HL-60 (cell line): Measurements from ENCODE around the gene POU3F2.

Source experiments
- DNase-seq, 2 experiments: peaks; one replicate each; pipeline ENCODE4 v3.0.0-alpha.2; 2010 to 2020; ENCODE audit warnings: low read depth in 1 of 2, low spot score in 1 of 2
- H3K27ac ChIP-seq: fragments of 250-450 bp; sonication (Bioruptor Pico); replicated peaks from 2 replicates; pipeline ENCODE4 v1.5.1; 2020; ENCODE audit warnings: mild to moderate bottlenecking, moderate library complexity
- H3K27me3 ChIP-seq: fragments of 250-450 bp; sonication (Bioruptor Pico); 2 replicates; pipeline ENCODE4 v1.5.1; 2021; ENCODE audit warnings: mild to moderate bottlenecking, moderate library complexity; ENCODE audit not compliant: insufficient read depth, poor library complexity, severe bottlenecking
- H3K4me3 ChIP-seq: replicated peaks from 2 replicates; pipeline ENCODE4 v1.5.1; 2011; ENCODE audit warnings: mild to moderate bottlenecking, control low read depth, low read length; ENCODE audit not compliant: insufficient read depth
- GABPA ChIP-seq: IDR thresholded peaks from 2 replicates; pipeline ENCODE4 v1.6.1; 2012; ENCODE audit warnings: low read depth
- POLR2AphosphoS5 ChIP-seq: IDR thresholded peaks from 2 replicates; pipeline ENCODE4 v1.6.1; 2012; ENCODE audit warnings: low read depth
- SPI1 ChIP-seq: IDR thresholded peaks from 2 replicates; pipeline ENCODE4 v1.6.1; 2012; ENCODE audit warnings: low read depth, mild to moderate bottlenecking, borderline replicate concordance
- TF ChIP-seq, protein P1 (sequence below): IDR thresholded peaks from one replicate; pipeline ENCODE4 v1.5.1; 2011; ENCODE audit warnings: low read length, control low read depth, inconsistent platforms; ENCODE audit not compliant: insufficient read depth
- TF ChIP-seq, protein P2 (sequence below): IDR thresholded peaks from 2 replicates; pipeline ENCODE4 v1.6.1; 2012; ENCODE audit warnings: low read depth; ENCODE audit not compliant: insufficient replicate concordance

Gene POU3F2

DNA sequence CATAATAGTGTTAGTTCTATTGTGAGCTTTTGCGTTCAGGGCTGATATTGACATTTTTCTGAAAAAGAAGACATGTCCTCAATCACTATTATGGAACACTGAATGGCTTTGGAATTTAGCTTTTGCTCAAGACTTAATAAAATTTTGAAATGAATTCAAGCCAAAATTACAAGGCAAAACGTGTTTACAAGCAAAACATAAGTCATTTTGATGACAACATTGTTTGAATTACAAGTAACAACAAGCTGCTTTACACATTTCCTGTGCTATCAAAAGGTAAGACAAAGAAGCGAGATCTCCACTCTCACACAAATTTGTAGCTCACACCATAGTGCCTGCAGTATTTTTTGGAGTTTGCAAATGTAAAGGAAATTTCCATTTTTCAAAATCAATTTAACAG lies 37.4 kb downstream of the POU3F2 start:
- Histone ChIP-seq H3K27me3 (no peaks in the 10 kb centered on the region), H3K27ac (no peak overlapping the region), H3K4me3 (no peak overlapping the region)
- no peak for TF ChIP-seq SPI1
- TF ChIP-seq, protein P1, sequence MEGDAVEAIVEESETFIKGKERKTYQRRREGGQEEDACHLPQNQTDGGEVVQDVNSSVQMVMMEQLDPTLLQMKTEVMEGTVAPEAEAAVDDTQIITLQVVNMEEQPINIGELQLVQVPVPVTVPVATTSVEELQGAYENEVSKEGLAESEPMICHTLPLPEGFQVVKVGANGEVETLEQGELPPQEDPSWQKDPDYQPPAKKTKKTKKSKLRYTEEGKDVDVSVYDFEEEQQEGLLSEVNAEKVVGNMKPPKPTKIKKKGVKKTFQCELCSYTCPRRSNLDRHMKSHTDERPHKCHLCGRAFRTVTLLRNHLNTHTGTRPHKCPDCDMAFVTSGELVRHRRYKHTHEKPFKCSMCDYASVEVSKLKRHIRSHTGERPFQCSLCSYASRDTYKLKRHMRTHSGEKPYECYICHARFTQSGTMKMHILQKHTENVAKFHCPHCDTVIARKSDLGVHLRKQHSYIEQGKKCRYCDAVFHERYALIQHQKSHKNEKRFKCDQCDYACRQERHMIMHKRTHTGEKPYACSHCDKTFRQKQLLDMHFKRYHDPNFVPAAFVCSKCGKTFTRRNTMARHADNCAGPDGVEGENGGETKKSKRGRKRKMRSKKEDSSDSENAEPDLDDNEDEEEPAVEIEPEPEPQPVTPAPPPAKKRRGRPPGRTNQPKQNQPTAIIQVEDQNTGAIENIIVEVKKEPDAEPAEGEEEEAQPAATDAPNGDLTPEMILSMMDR: no peak
- no peak for TF ChIP-seq GABPA
- no peak for TF ChIP-seq POLR2AphosphoS5
- TF ChIP-seq, protein P2, sequence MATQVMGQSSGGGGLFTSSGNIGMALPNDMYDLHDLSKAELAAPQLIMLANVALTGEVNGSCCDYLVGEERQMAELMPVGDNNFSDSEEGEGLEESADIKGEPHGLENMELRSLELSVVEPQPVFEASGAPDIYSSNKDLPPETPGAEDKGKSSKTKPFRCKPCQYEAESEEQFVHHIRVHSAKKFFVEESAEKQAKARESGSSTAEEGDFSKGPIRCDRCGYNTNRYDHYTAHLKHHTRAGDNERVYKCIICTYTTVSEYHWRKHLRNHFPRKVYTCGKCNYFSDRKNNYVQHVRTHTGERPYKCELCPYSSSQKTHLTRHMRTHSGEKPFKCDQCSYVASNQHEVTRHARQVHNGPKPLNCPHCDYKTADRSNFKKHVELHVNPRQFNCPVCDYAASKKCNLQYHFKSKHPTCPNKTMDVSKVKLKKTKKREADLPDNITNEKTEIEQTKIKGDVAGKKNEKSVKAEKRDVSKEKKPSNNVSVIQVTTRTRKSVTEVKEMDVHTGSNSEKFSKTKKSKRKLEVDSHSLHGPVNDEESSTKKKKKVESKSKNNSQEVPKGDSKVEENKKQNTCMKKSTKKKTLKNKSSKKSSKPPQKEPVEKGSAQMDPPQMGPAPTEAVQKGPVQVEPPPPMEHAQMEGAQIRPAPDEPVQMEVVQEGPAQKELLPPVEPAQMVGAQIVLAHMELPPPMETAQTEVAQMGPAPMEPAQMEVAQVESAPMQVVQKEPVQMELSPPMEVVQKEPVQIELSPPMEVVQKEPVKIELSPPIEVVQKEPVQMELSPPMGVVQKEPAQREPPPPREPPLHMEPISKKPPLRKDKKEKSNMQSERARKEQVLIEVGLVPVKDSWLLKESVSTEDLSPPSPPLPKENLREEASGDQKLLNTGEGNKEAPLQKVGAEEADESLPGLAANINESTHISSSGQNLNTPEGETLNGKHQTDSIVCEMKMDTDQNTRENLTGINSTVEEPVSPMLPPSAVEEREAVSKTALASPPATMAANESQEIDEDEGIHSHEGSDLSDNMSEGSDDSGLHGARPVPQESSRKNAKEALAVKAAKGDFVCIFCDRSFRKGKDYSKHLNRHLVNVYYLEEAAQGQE: no peak
- DNase-seq: no peak

DNA sequence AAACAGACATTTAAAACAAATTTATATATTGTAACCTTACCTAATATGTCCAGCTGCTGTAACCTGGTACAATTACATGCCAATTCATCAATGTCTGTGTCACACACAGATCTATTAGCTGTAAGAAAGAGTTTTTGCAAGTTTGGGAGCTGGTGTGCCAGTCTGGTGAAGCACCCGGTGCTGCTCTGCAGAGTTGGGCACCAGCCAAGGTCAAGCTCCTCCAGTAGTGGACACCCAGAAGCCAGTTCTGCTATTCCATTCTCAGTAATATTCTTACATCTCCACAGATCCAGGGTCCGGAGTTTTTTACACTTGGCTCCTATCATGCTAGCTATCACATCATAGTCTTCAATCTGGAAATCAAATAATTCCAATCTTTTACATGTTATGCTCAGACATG lies 41.0 kb downstream of the POU3F2 start:
- Histone ChIP-seq H3K4me3 (no peak overlapping the region), H3K27ac (no peak overlapping the region), H3K27me3 (no peaks in the 10 kb centered on the region)
- DNase-seq: no peak
- TF ChIP-seq, protein P1: no peak

DNA sequence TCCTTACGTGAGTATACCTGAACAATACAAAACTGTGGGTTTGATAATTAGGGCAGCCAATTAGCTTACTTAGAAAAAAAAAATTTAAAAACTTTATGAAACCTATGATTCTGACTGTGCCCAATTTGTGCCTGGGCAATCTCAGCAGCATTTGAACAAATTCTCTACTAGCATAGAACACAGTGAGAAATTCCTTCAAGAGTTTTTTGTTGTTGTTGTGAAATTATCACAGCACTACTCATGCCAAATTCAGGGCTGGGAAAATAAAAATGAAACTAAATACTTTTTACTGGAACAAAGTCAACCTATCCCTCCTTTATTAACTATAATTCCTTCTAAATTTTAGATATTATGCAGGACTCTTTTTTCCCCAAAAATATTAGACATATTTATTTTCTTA lies 42.9 kb downstream of the POU3F2 start:
- H3K27ac ChIP-seq: no peak overlapping the region
- DNase-seq: no peak
- TF ChIP-seq, protein P1: no peak
- TF ChIP-seq SPI1: no peak
- TF ChIP-seq, protein P2: no peak
- no peak for TF ChIP-seq POLR2AphosphoS5
- no peak for TF ChIP-seq GABPA
- H3K4me3 ChIP-seq: no peak overlapping the region
- H3K27me3 ChIP-seq: no peaks in the 10 kb centered on the region

DNA sequence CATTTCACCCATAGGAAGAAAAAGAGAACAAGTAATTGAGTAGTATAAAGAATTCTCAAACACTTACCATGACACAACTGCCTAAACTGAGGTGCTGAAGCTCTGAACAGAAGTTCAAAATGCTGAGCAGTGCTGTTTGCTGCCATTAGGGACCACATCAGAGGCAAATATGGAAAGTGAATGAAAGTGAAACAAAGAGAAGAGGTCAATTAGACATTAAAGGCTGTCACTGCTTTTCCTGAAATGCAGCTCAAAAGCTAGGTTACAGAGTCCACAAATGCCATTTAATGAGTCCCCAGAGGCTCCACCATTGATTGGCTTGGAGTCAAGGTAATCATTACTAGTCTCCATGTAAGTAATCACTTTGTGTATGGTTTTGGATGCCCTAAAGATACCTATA lies 46.1 kb downstream of the POU3F2 start:
- no peak for DNase-seq
- Histone ChIP-seq H3K27ac (no peak overlapping the region), H3K4me3 (no peak overlapping the region), H3K27me3 (no peaks in the 10 kb centered on the region)
- TF ChIP-seq, protein P2: no peak
- TF ChIP-seq POLR2AphosphoS5: no peak
- TF ChIP-seq, protein P1: no peak
- TF ChIP-seq SPI1: no peak
- no peak for TF ChIP-seq GABPA
